Hepatocyte (in vitro differentiated cells): ENCODE measurements around the gene DUSP11. TPM values are rescaled to one million over a fixed set of nuclear protein-coding genes. Genes with fewer than 3 reads are reported as not detected.

Experiments used
- DNase-seq: peaks from one replicate; pipeline ENCODE4 v3.0.0-alpha.2; 2016; ENCODE audit warnings: low spot score
- H2AFZ ChIP-seq: fragments of 200-600 bp; sonication (generic); 2 replicates; pipeline ENCODE4 v1.6.0; 2016; ENCODE audit warnings: antibody characterized with exemption, mild to moderate bottlenecking
- H3K27ac ChIP-seq: fragments of 200-600 bp; sonication (generic); 2 replicates; pipeline ENCODE4 v1.5.1; 2016; ENCODE audit warnings: mild to moderate bottlenecking
- H3K27me3 ChIP-seq: fragments of 200-600 bp; sonication (generic); 2 replicates; pipeline ENCODE4 v1.6.1; 2016
- H3K36me3 ChIP-seq: fragments of 200-600 bp; sonication (generic); replicated peaks from 2 replicates; pipeline ENCODE4 v1.5.1; 2016; ENCODE audit warnings: low read depth; ENCODE audit not compliant: insufficient read depth
- H3K4me1 ChIP-seq: fragments of 200-600 bp; sonication (generic); 2 replicates; pipeline ENCODE4 v1.5.1; 2016; ENCODE audit warnings: mild to moderate bottlenecking, moderate library complexity; ENCODE audit not compliant: insufficient read depth
- H3K4me2 ChIP-seq: fragments of 200-600 bp; sonication (generic); 2 replicates; pipeline ENCODE4 v1.6.0; 2016
- H3K4me3 ChIP-seq: fragments of 200-600 bp; sonication (generic); 2 replicates; pipeline ENCODE4 v1.5.1; 2016; ENCODE audit warnings: mild to moderate bottlenecking
- H3K79me2 ChIP-seq: fragments of 200-600 bp; sonication (generic); 2 replicates; pipeline ENCODE4 v1.6.0; 2017; ENCODE audit warnings: mild to moderate bottlenecking
- H3K9me2 ChIP-seq: fragments of 200-600 bp; sonication (generic); replicated peaks from 2 replicates; pipeline ENCODE4 v1.6.0; 2017; ENCODE audit warnings: mild to moderate bottlenecking; ENCODE audit not compliant: insufficient read depth
- H3K9me3 ChIP-seq: fragments of 200-600 bp; sonication (generic); 2 replicates; pipeline ENCODE4 v1.5.1; 2016; ENCODE audit warnings: low read depth, mild to moderate bottlenecking
- H4K20me1 ChIP-seq: fragments of 200-600 bp; sonication (generic); 2 replicates; pipeline ENCODE4 v1.6.0; 2016; ENCODE audit warnings: mild to moderate bottlenecking; ENCODE audit not compliant: insufficient read depth, poor library complexity, severe bottlenecking
- CTCF ChIP-seq: fragments of 200-600 bp; sonication (generic); IDR thresholded peaks from 2 replicates; pipeline ENCODE4 v1.5.1; 2016; ENCODE audit warnings: antibody characterized with exemption, mild to moderate bottlenecking; ENCODE audit not compliant: poor library complexity
- EZH2 ChIP-seq: fragments of 200-600 bp; sonication (generic); IDR thresholded peaks from 2 replicates; pipeline ENCODE4 v1.6.1; 2016; ENCODE audit warnings: antibody characterized with exemption, mild to moderate bottlenecking, borderline replicate concordance
- EZH2phosphoT487 ChIP-seq: fragments of 200-600 bp; sonication (generic); IDR thresholded peaks from one replicate; pipeline ENCODE4 v1.6.1; 2018; ENCODE audit warnings: antibody characterized with exemption, mild to moderate bottlenecking, low read depth, moderate library complexity; ENCODE audit not compliant: unreplicated experiment, severe bottlenecking
- WGBS: methylation state at CpG from one replicate; pipeline ENCODE4 v1.1.6; 2016; ENCODE audit warnings: low lambda C conversion rate; ENCODE audit errors: missing lambda C conversion rate; 5-methylcytosine and 5-hydroxymethylcytosine counted together
- polyA plus RNA-seq: library from polyadenylated mRNA; unstranded; fragments of >200 nt; fragmentation: Nextera tagmentation; extraction: Ambion mirVana; gene quantifications from 2 replicates; pipeline ENCODE4 v1.2.1, GENCODE V29; 2016
- total RNA-seq: library from RNA; depleted of rRNA; stranded (reverse); fragments of >200 nt; gene quantifications from 2 replicates; pipeline ENCODE4 v1.2.3, GENCODE V29; 2014

DUSP11 gene
- total and polyA plus RNA-seq, 2 experiments from 2014 or later, result 32.9 to 38.2 TPM

- H3K27ac ChIP-seq, result no peak overlapping the region
- no peaks in the 10 kb centered on the region for H3K9me3 ChIP-seq
- no peaks in the 10 kb centered on the region for H3K36me3 ChIP-seq
- 69% methylated on average over 8 of the region's 8 CpGs for WGBS
- H3K4me3 ChIP-seq, result no peak overlapping the region
- H3K79me2 ChIP-seq, result no peaks in the 10 kb centered on the region
- no peak overlapping the region for H3K4me2 ChIP-seq
- no peaks in the 10 kb centered on the region for H4K20me1 ChIP-seq
- no peak for TF ChIP-seq CTCF
- TF ChIP-seq EZH2phosphoT487, result no peak
- TF ChIP-seq EZH2, result no peak
- no peaks in the 10 kb centered on the region for H3K9me2 ChIP-seq
- H3K27me3 ChIP-seq, result no peaks in the 10 kb centered on the region
- H2AFZ ChIP-seq, result no peak overlapping the region
- no peak for DNase-seq
- H3K4me1 ChIP-seq, result no peaks in the 10 kb centered on the region
Measured at GRCh38 chr2:73716543-73717250, 63.2 kb downstream of the DUSP11 start.

- no peaks in the 10 kb centered on the region for H3K79me2 ChIP-seq
- H3K4me2 ChIP-seq, result no peak overlapping the region
- no peak for DNase-seq
- no peaks in the 10 kb centered on the region for H3K4me1 ChIP-seq
- H2AFZ ChIP-seq, result no peak overlapping the region
- no peaks in the 10 kb centered on the region for H3K36me3 ChIP-seq
- WGBS, result 88% methylated on average over 2 of the region's 2 CpGs
- no peaks in the 10 kb centered on the region for H4K20me1 ChIP-seq
- no peaks in the 10 kb centered on the region for H3K9me2 ChIP-seq
- H3K4me3 ChIP-seq, result no peak overlapping the region
- no peak overlapping the region for H3K27ac ChIP-seq
- TF ChIP-seq EZH2 (no peak), CTCF (no peak), EZH2phosphoT487 (no peak)
- H3K27me3 ChIP-seq, result no peaks in the 10 kb centered on the region
- no peaks in the 10 kb centered on the region for H3K9me3 ChIP-seq
Measured at GRCh38 chr2:73714091-73714490, 65.8 kb downstream of the DUSP11 start.

Other genes with a start within 250 kb of the DUSP11 start
- gene NAT8, start 137.7 kb downstream of the DUSP11 start, total RNA-seq, result 3.8 and 4.8 TPM in 2 replicates
- 3.3 TPM in 2 replicates for gene NAT8, start 137.7 kb downstream of the DUSP11 start, polyA plus RNA-seq
- 45.1 and 68.2 TPM in 2 replicates for gene TPRKB, start 42.8 kb downstream of the DUSP11 start, total RNA-seq
- gene TPRKB, start 42.8 kb downstream of the DUSP11 start, polyA plus RNA-seq, result 37.2 and 40.5 TPM in 2 replicates
- gene C2orf78, start 4.1 kb upstream of the DUSP11 start, total RNA-seq, result not detected in 2 replicates
- not detected in 2 replicates for gene C2orf78, start 4.1 kb upstream of the DUSP11 start, polyA plus RNA-seq
- gene STAMBP, start 48.9 kb upstream of the DUSP11 start, total RNA-seq, result 34.3 and 55.2 TPM in 2 replicates
- gene STAMBP, start 48.9 kb upstream of the DUSP11 start, polyA plus RNA-seq, result 40.0 and 43.0 TPM in 2 replicates
- 20.3 and 25.6 TPM in 2 replicates for gene ACTG2, start 112.9 kb upstream of the DUSP11 start, total RNA-seq
- gene ACTG2, start 112.9 kb upstream of the DUSP11 start, polyA plus RNA-seq, result 41.1 and 44.5 TPM in 2 replicates
- gene DGUOK, start 146.8 kb upstream of the DUSP11 start, total RNA-seq, result 68.0 and 75.8 TPM in 2 replicates
- gene DGUOK, start 146.8 kb upstream of the DUSP11 start, polyA plus RNA-seq, result 111 and 116 TPM in 2 replicates
- 11.5 and 14.5 TPM in 2 replicates for gene TET3, start 204.8 kb upstream of the DUSP11 start, total RNA-seq
- gene TET3, start 204.8 kb upstream of the DUSP11 start, polyA plus RNA-seq, result 3.6 TPM in 2 replicates